HG02642 (cell line): ENCODE data around the gene PAM.

Experiments used
- ATAC-seq: cut with Tn5 transposase; IDR thresholded peaks from one replicate; pipeline ENCODE4 v1.9.1; 2021; ENCODE audit warnings: mild to moderate bottlenecking; ENCODE audit not compliant: unreplicated experiment, poor library complexity

PAM gene

DNA sequence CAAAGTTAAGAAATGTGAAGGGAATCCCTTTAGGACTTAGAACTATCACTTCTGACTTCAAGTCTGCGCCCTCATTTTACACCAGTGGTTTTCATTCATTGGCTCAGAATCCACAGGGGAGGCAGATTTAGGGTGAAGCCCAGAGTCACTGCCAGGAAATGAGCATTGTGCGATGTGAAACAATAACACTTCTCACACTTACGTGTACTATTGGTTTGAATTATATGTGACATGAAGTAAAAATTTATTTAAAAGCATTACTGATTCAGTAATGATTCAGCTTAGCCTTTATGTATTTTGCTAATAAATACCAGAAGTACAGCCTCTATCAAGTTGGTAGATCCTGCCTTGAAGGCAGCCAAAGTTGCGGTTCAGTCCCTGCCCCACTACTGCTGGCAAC, 98.6 kb downstream of the PAM start:
- ATAC-seq: no peak

DNA sequence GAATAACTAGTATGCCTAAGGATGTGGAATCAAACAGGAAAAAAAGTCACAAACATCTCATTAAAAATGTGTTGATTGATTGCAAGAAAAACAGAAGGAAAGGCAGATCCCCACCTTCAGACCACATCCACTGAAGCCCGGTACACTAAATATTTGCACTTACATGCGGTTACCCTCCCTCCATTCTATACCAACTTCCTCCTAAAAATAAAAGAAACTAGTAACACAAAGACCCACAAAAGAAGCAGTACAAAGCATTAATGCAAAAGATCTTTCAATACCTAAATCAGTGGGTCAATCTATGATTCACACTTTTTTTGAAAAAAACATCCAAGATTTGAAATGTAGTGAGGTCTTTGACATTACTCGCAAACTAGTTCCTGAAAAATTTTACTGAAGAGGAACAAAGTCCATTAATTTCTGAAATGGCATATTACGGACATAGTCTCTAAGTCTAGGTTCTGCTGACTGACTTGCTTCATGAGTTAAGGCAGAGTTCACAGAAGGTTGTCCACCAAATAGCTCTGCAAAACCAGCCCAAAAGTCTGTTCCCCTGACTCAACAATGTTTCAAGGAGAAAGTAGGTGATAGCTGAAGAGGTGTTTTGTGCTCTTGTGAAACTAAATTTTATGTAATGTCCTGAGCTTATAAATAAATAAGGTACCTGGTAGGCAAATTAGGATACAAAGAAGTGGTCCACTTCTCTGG, 100.7 kb downstream of the PAM start:
- ATAC-seq: no peak

GRCh38 chr5:102856389-102856777, 101.3 kb downstream of the PAM start:
- no peak for ATAC-seq

- ATAC-seq: no peak
These were observed 102.1 kb downstream of the PAM start for GRCh38 chr5:102857076-102857818.

DNA sequence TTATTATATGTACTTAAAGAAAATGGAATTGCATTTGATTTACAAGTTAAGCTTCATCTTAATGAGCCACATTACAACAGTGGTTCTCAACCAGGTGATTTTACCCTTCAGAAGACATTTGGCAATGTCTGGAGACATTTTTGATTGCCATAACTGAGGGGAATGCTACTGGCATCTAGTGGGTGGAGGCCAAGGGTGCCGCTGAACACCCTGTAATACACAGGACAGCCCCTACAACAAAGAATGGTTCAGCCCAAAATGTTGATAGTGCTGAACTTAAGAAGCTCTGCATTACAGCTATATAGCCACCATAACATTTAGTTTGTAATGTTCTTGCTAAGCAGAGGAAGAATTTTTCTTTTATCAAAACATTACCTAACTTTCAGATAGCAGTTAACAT, 103.1 kb downstream of the PAM start:
- no peak for ATAC-seq

GRCh38 chr5:102858808-102859207, 103.7 kb downstream of the PAM start:
- no peak for ATAC-seq

DNA sequence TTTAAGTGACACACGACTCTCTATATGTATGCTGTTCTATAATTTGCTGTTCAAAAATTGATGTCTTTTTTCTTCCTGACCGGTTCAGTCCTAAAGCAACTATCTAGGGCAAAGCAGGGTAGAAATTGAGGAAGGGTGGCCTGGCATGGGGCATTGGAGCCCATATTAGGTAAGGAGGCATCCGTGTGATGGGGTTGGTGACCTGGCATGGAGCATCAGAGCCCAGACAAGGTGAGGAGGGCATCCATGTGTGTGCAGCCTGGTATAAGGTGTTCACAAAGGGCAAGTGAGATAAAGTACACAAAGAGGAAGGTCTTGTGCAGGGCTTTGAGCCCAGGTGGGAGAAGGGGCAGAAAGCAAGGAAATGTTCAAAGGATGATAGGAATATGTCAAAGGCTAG, 104.9 kb downstream of the PAM start:
- ATAC-seq: no peak

GRCh38 chr5:102863058-102863457, 108.0 kb downstream of the PAM start:
- no peak for ATAC-seq

- ATAC-seq: no peak
These were observed 108.9 kb downstream of the PAM start for GRCh38 chr5:102863764-102864560.

DNA sequence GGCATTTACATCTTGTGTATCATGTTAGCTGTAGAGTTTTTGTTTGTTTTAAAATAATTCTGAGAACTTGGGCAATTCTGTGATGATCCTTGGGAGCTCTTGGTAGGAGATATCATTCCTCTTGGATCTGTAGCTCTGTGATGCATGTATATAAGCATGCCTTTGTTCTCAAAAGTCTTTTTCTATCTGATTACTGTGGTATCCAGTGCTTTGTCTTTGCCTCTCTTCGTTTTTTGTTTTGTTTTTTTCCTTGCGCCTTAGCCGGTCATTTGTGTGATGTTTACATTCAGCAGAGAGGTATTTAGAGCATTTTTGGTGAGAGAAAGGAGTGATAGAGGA, 110.0 kb downstream of the PAM start:
- ATAC-seq: no peak

DNA sequence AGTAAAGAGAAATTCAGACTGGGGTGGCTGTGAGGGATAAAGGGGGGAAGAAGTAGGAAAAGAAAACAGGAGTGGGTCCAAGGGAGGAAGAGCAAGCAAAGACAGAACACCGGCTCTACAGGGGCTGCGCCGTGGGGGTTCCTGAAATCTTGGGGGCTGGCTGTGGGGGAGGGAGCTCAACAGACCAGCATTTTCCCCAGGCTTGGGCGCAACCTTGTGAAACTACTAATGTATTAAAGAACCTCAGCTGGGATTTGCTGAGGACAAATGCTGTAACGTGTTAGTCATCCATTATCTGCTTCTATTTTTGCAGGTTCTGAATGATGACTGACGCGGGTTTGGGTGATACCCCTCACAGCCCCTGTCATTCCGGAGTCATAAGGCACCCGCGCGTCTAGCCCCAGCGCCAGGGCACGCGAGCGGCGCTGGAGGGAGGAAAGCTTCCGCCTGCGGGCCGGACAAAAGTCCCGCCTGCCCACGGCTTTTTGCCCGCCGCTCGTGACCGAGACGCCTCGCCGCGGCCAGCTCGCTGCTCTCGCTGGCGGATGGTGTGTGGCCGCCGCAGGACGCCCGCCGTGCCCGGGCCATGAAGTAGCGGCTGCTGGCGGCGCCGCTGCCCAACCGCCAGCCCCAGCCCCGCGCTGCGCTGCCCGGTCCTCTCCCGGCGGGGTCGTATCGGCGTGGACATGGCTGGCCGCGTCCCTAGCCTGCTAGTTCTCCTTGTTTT, 110.6 kb downstream of the PAM start:
- peak; percentile 92 for ATAC-seq

- ATAC-seq: no peak
These were observed 111.1 kb downstream of the PAM start for GRCh38 chr5:102866237-102866600.

- ATAC-seq: no peak
These were observed 113.0 kb downstream of the PAM start for GRCh38 chr5:102867992-102868662.

DNA sequence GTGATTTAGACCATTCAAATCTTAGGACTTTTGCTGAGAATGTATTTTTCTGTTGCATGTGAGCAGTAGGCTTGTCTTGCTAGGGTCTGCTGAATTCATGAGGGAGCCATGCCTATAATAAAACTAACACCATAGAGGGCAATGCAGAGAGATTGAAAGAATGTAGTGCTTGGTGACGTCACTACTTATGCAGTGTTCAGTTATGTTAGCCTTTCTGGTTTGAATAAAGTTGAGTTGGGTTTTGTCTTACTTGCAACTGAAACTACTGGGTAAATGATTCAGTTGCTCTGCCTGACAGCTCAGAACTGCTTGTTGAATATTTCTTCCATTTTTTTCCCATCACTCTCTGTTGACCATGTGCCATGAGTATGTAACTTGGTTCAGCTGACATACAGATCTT, 114.1 kb downstream of the PAM start:
- no peak for ATAC-seq

GRCh38 chr5:102873379-102873932, 118.4 kb downstream of the PAM start:
- ATAC-seq: no peak

GRCh38 chr5:102874054-102874453, 118.9 kb downstream of the PAM start:
- ATAC-seq: no peak

DNA sequence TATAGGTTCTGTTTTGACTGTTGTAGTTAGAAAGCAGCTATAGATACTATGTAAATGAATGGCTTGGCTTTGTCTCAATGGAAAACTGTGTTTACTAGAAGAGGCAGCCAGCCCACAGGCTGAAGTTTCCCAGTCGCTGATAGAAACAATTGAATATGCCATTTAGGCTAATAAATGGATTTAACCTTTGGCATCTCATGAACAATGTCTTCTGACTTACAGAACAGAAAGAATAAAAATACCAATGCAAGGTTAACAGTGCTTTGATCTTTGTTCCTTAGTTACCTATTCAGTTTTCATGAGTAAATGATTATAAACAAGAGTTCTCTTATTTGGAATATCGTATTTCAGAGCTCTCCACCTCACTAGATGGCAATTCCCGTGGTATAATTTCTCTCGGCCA, 120.6 kb downstream of the PAM start:
- no peak for ATAC-seq

- ATAC-seq: no peak
These were observed 121.5 kb downstream of the PAM start for GRCh38 chr5:102876610-102877009.

DNA sequence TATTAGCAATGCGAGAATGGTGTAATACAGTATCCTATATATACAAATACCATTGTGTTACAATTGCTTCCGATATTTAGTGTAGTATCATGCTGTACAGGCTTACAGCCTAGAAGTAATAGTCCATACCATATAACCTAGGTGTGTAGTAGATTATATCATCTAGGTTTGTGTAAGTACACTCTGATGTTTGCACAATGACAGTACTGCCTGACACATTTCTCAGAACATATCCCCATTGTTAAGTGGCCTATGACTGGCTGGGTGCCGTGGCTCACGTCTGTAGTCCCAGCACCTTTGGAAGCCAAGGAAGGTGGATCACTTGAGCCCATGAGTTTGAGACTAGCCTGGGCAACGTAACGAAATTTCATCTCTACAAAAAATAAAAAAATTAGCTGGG, 124.6 kb downstream of the PAM start:
- no peak for ATAC-seq

DNA sequence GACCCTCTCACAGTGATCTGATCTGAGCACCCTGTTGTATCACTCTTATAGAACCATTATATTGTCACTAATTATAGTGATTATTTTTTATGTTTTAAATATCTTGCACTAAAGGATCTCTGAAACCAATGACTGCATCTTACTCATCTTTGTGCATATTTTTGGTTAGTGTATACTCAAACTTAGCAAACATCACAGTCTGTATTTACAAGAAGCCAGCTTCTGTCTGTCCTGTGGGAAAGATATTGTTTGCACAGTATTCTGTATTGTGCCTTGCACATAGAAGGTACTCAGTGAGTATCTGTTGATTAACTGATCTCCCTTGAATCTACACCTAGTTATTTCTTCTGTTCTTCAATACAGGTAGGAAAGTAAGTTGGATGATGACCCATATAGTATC, 131.5 kb downstream of the PAM start:
- ATAC-seq: no peak
